VCaP (cell line): Measurements from ENCODE around the gene ACSS1.

Experiments used
- H3K27ac ChIP-seq: fragments of 450-650 bp; 2 replicates; pipeline ENCODE4 v1.5.1; 2017
- TF ChIP-seq, protein P1 (sequence below): fragments of 450-650 bp; conservative IDR thresholded peaks from 2 replicates; pipeline ENCODE4 v1.5.1; 2017; ENCODE audit warnings: mild to moderate bottlenecking, moderate library complexity

The ACSS1 gene

GRCh38 chr20:25046736-25047666, 10.9 kb downstream of the ACSS1 start:
- TF ChIP-seq, protein P1, sequence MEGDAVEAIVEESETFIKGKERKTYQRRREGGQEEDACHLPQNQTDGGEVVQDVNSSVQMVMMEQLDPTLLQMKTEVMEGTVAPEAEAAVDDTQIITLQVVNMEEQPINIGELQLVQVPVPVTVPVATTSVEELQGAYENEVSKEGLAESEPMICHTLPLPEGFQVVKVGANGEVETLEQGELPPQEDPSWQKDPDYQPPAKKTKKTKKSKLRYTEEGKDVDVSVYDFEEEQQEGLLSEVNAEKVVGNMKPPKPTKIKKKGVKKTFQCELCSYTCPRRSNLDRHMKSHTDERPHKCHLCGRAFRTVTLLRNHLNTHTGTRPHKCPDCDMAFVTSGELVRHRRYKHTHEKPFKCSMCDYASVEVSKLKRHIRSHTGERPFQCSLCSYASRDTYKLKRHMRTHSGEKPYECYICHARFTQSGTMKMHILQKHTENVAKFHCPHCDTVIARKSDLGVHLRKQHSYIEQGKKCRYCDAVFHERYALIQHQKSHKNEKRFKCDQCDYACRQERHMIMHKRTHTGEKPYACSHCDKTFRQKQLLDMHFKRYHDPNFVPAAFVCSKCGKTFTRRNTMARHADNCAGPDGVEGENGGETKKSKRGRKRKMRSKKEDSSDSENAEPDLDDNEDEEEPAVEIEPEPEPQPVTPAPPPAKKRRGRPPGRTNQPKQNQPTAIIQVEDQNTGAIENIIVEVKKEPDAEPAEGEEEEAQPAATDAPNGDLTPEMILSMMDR, result no peak
- H3K27ac ChIP-seq, result peak overlapping the region; percentile 99

DNA sequence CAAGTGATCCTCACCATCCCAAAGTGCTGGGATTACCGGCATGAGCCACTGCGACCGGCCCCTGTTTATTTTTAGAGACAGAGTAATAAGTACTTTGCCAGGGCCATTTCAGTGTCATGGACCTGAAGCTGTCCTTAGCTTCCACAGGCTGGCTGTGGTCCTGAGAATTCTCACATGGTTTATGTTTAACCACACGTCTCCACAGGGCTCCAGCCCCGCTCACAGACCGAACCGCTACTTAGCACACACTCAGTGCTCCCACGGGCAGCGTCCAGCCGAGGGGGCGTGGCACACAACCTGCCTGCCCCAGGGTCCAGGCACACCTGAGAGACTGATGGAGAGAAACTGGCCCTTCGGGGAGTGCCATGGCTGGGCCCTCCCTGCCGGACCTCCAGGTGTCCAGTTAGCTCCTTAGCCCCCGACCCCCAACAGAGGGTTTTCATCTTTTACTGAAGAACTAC, 11.7 kb downstream of the ACSS1 start:
- H3K27ac ChIP-seq, result peak overlapping the region; percentile 99
- TF ChIP-seq, protein P1, result no peak

DNA sequence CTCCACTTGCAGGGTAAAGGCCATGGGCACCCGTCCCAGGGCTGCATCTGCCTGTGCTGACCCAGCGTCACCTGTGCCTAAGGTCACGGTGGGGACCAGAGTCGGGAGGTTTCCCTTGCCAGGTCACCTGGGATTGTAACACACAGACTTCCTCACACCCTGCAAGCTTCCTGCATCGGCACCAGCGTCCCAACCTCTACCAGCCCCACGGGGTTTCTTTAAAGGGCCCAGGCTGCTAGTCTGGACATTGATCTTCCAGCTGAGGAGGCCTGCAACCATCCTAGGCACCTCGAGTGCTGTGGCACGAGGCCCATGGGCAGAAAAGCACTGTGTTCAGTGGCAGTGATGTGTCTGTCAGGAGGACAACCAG, 12.6 kb downstream of the ACSS1 start:
- peak overlapping the region; percentile 99; the same call in 1 of the 2 replicates for H3K27ac ChIP-seq
- TF ChIP-seq, protein P1, result no peak

DNA sequence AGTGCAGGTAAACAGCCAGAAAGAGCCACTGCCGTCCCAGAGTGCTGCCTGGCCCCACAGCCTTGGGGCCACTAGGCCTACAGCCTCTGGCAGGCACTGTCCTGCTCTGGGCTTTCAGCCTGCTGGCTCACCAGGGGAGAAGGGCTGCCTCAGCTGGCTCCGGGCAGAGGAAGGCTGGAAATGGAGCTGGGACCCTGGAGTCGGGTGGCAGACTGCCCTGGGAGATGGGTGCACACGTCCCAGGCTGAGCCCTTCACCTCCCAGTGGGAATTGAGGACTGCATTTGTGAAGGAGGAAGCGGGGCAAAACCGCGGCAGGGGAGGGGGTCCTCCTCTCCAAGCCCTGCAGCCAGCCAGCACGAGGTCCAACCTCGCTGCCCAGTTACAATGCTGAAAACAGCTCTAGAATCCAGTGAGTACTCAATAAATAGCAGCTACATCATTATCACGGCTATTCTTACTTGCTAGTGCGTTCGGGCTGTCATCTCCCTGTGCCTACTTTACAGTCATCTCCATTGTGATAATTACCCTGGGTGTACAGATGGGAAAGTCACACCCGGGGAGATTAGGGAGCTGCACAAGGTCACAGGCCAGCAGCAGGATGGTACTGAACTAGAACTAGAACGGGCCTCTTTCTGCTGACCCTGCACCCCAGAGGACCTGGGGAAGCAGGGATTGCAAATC, 13.1 kb downstream of the ACSS1 start:
- H3K27ac ChIP-seq, result peak overlapping the region; percentile 99
- TF ChIP-seq, protein P1, result no peak

- TF ChIP-seq, protein P1, result no peak
- peak overlapping the region; percentile 99 for H3K27ac ChIP-seq
These were observed 13.7 kb downstream of the ACSS1 start for GRCh38 chr20:25044261-25044560.

DNA sequence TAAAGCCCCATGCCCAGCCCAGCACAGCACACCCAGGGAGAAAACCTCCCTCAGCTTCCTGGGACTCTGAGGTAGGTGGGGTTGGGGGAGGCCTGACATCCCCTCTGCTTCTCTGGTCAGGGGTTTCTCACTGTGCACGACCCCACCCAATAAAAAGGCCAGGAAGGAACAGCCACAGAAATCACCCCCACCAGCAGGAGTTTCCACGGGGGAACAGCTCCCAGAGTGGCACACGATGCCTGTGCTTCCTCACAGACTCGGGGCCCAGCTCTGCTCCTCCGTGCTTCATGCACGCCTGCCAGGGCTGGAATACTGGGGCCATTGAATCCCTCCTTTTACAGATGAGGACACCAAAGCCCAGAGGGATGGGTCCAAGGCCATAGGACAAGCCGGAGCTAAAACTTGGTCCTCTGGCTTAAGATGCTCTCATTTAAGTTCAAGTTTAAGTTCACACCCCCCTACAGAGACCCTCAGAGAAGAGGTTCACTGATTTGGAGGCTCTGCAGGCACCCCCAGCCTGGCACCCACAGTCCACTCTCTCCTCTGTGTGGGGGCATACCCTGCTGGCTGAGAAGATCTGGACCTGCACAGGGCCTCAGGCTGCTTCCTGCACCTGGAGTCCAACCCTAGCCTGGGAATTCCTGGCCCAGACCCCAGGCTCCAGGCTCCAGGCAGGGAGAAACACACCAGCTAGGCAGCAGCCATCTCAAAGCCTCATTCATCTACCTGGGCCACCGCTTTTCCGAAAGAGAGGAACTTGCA, 14.3 kb downstream of the ACSS1 start:
- TF ChIP-seq, protein P1, result no peak
- H3K27ac ChIP-seq, result peak overlapping the region; percentile 99
